NCI-H2196 treated with DMSO at 0.1 percent for 48 hours (cell line): Measurements from ENCODE around the gene TDP2.

Source experiments
- DNase-seq: peaks from one replicate; lab custom pipeline; 2025; ENCODE audit not compliant: unreplicated experiment; lab: John Stamatoyannopoulos, UW

The TDP2 gene

DNA sequence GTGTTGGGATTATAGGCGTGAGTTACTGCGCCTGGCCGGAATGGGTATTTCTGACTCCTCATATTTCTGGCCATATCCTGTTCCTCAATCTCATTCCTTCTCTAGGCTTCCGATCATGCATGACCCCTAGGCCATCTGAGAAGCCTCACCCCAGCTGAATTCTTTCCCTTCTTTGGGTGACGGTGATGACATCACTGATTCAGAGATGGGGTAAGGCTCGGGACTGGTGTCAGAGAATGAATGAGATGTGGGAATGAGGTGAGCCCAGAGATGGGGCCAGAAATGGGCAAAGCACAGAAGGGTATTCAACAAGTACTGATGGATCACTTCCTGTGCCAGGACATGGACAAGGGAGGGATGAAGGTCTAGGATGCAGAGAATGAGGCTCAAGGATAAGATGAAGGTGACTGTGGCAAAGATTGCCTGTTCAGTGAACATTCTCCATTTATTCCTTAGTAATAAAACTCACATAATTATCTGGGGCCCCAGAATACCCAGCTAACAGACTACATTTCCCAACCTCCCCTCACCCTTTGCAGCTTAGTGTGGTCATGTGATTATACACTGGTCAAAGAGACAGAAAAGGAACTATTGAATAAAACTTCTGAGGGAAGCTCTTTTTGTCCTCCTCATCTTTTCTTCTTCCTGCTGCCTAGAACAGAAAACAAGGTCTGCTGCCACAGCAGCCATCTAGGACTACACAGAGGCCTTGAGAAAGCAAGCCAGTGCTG is 60.3 kb downstream of the TDP2 start:
- DNase-seq, result no peak

DNA sequence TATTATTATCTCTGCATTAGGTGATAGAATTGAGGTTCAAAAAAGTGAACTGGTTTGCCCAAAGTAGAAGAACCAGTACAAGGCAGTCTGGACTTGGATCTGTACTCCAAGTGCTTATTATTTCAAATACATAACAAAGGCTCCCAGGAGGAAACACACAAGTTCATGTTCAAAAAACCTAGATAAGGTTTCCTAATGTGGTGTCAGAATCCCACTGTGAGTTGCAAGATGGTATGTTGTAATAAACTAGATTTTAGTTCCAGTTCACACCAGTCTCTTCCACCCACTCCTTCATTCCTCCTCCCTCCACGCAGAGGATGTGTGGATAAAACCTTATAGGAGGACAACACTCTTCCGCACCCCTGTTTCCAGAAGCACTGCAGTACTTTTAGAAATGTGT is 63.5 kb downstream of the TDP2 start:
- no peak for DNase-seq

DNA sequence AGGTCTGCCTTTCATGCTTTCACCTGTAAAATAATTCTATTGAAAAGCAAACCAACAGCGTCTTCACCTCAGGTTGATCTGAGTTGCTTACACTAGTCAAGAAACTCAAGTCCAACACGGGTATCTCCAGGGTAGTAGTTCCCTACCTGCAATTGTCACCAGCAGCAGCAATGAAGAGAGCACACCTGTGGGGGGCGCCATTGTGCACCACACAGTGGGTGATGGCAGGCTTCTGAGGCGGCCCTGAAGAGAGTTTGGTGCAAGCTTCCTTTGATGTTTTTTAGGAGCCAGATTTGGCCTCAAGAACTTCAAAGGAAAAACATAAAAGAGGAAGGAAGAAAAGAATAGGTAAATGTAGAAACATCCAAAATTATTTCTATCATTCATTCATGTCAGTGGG is 65.8 kb downstream of the TDP2 start:
- DNase-seq, result no peak
